K562 (cell line): ENCODE measurements around the gene CLASP2.

ENCODE experiments used
- CEBPG ChIP-seq, 3 experiments: fragments of 200-800 bp in 1 of 3; sonication (Bioruptor generic) in 1 of 3; sonication (generic) in 1 of 3; formaldehyde crosslinking in 1 of 3; IDR thresholded peaks in 2 of 3; conservative IDR thresholded peaks in 1 of 3; 2 replicates each; pipeline versions ENCODE4 v1.6.1 to v1.8.0; 2016 to 2022; ENCODE audit warnings: missing compliant biosample characterization in 2 of 3, missing genetic modification characterization in 2 of 3, mild to moderate bottlenecking in 1 of 3, missing genetic modification reagents in 1 of 3
- GABPA ChIP-seq: fragments of 200-800 bp; sonication (Bioruptor generic); conservative IDR thresholded peaks from 2 replicates; pipeline ENCODE4 v1.6.1; 2016; ENCODE audit warnings: low read depth, missing genetic modification characterization, missing compliant biosample characterization
- SIN3B ChIP-seq: fragments of 450-650 bp; IDR thresholded peaks from 2 replicates; pipeline ENCODE4 v1.6.1; 2017; ENCODE audit warnings: low read depth, mild to moderate bottlenecking, moderate library complexity
- TAF1 ChIP-seq: IDR thresholded peaks from 2 replicates; pipeline ENCODE4 v1.6.1; 2011; ENCODE audit warnings: mild to moderate bottlenecking, low read length, moderate library complexity; ENCODE audit not compliant: insufficient read depth, control insufficient read depth, severe bottlenecking; ENCODE audit errors: extremely low read depth
- ZKSCAN8 ChIP-seq: fragments of 200-800 bp; sonication (Bioruptor generic); IDR thresholded peaks from 2 replicates; pipeline ENCODE4 v1.6.1; 2016; ENCODE audit warnings: missing genetic modification characterization, missing compliant biosample characterization
- ZNF511 ChIP-seq: sonication (generic); formaldehyde crosslinking; IDR thresholded peaks from 2 replicates; pipeline ENCODE4 v1.8.0; 2022; ENCODE audit warnings: mild to moderate bottlenecking, missing genetic modification reagents

- TF ChIP-seq ZKSCAN8 (CRISPR knock-in tag): no peak
- no peak for TF ChIP-seq ZNF511 (CRISPR knock-in tag)
- no peak for TF ChIP-seq TAF1
- TF ChIP-seq GABPA (tag): no peak
- TF ChIP-seq CEBPG (CRISPR knock-in tag; IDR thresholded peaks at IDR 0.05): no peak
- no peak for TF ChIP-seq CEBPG (tag; conservative IDR thresholded peaks at IDR 0.05 in 1 of 2, IDR thresholded peaks at IDR 0.05 in 1 of 2)
- no peak for TF ChIP-seq SIN3B
These were observed 115.2 kb downstream of the CLASP2 start for GRCh38 chr3:33602829-33603228.
